ENCODE measurements around the gene CREB5. TPM values are rescaled to one million over a fixed set of nuclear protein-coding genes. Genes with fewer than 3 reads are reported as not detected.
"Not testable (repeated sequence)": the region's sequence is repeated elsewhere in the genome, so short reads cannot be mapped to it uniquely, and the experiment has no call there.

CREB5 gene
- total RNA-seq, 2 donors from 2014 or later: 7.7 to 11.6 TPM

- ATAC-seq: no peak
- intact Hi-C loops (cut with DNase I): no loop called here
- DNase-seq: no peak
Measured at GRCh38 chr7:28815928-28816373, 403.6 kb downstream of the CREB5 start.

DNA sequence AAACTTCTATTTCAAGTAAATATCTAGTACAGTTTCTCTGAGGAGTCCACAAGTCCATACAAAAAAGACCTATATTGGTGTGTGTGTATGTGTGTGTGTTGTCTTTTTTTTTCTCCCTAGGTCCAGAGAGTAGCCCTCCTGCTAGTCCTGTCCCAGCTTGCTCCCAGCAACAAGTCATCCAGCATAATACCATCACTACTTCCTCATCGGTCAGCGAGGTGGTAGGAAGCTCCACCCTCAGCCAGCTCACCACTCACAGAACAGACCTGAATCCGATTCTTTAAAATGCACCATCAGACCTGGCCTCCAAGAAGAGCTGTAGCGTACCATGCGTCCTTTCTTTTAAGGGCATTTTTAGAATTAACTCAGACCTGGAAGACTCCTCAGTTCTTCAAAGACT, 406.7 kb downstream of the CREB5 start:
- DNase-seq (no peak), ATAC-seq (no peak)
- intact Hi-C loops (cut with DNase I): no loop called here

DNA sequence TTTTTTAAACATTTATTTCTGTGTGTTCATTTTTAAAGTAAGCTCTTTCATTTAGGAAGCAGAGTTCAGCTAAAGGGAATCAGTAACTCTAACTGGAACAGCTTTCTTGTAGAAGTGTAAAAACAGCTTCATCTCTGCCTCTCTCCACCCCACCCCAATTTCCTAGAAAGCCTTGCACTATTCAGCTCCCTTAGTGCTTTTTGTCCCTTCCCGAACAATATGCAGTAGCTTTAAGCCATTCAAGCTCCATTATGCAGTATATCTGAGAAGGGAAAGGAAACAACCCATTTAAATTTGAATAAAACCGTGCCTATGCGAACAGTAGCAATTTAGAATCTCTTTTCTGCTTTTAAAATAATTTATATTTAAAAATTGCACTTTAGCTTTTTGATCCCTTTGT, 411.3 kb downstream of the CREB5 start:
- no peak for DNase-seq
- intact Hi-C loops (cut with DNase I): no loop called here
- ATAC-seq: no peak

GRCh38 chr7:28825817-28826448, 413.6 kb downstream of the CREB5 start:
- intact Hi-C loops (cut with DNase I); ATAC-seq; DNase-seq: not testable (repeated sequence)

DNA sequence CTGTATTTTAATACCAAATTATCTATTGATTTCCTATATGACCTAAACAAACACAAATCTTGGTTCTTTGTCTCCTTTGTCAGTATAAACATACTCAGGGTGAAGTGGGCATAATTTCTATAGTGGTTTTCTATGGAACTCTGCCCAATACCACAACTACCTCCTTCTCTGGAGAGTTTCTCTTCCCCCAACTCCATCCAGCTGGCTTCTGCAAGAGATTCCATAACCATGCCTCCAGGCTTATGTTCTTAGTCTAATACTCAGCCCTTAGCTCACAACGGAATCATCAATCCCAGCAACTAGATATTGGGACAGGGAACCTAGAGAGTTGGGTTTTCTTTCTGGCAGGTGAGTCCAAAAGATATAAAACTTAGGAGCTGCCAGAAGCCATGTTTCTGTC, 418.5 kb downstream of the CREB5 start:
- ATAC-seq (no peak), DNase-seq (no peak)
- intact Hi-C loops (cut with DNase I): no loop called here

DNA sequence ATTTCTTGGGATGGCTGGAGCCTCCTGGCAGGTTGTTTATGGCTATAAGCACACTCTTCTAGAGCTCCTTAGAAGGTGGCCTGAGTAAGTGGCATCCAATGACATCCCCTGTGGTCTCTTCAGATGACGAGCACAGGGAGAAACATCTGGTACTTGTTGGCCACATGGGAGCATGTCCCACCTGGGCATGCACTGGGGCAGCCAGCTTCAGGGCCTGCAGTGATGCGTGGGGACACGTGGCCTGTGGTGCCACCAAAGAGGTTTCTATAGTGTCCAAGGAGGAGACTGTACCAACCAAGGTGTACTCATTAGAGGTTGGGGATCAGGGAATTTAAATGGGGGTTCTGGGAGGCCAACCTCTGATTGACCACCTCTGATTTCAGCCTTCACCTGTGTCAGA, 420.4 kb downstream of the CREB5 start:
- ATAC-seq (no peak), DNase-seq (no peak)
- intact Hi-C loops (cut with DNase I): no loop called here

DNA sequence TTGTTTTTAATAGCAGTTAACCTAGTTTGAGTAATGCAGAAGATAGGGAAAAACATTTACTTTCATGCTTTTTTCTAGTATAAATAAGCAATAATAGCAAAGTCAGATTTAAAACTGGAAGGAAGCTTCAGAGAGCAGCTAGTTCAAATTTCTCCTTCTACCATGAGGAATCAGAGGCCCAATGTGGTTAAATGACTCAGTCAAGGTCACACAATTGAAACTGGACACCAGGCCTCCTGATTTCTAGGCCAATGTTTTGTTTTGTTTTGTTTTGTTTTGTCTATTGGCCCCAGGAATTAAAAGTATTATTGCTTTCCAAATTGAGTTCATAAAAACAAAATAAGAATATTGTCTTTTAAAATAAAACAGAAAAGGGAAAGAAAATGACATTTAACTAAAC, 423.5 kb downstream of the CREB5 start:
- no peak for DNase-seq
- no peak for ATAC-seq
- intact Hi-C loops (cut with DNase I): no loop called here

DNA sequence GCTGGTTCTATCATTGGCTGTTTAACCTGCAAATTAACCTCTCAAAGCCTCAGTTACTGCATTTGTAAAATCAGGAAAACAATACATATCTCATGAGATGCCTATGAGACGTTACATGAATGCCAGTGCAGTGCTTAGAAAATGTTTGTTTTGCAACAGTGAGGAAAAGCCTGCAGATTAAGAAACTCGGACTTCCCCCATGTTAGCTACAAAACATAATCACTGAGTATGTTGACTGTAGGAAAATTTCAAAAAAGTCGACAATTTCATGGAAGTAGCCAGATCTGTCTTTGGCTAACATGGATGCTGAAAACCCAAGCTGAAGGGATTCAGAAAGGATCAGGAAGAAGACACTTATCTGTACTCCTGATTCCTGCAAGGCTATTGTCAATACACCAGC, 424.4 kb downstream of the CREB5 start:
- ATAC-seq: no peak
- DNase-seq: no peak
- intact Hi-C loops (cut with DNase I): no loop called here

DNA sequence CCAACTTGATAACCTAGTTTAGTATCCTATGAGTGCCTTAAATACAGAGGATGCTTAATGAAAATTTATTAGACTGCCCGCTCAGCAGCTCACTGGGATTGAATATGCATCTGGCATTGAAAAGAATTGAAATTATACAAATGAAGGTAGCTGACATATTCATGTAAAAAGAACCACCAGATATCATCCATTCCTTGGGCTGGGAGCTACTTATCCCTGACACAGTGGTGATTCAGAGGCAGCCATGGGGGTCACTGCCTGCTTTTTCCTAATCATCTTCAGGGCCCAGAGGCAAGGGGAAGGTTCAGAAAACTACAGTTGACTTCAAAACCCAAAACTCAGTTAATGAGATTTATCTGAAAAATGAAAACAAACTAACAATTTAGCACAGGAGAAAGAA, 424.9 kb downstream of the CREB5 start:
- intact Hi-C loops (cut with DNase I): no loop called here
- no peak for DNase-seq
- no peak for ATAC-seq

GRCh38 chr7:28840592-28840995, 428.3 kb downstream of the CREB5 start:
- no peak for DNase-seq
- no peak for ATAC-seq
- intact Hi-C loops (cut with DNase I): no loop called here

DNA sequence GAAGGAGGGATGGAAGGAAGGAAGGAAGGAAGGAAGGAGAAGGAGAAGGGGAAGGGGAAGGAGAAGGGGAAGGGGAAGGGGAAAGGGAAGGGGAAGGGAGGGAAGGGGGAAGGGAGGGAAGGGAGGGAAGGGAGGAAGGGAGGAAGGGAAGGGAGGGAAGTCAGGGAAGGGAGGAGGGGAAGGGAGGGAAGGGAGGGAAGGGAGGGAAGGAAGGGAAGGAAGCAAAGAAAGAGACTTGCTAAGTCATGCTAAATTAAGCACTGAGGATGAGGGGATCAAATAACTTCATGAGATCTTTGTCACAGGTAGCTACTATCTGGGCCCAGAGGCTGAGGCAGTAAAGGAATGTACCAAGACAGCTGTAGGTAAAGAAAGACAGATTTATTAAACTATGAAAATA, 429.4 kb downstream of the CREB5 start:
- intact Hi-C loops (cut with DNase I): no loop called here
- ATAC-seq (no peak), DNase-seq (no peak)

DNA sequence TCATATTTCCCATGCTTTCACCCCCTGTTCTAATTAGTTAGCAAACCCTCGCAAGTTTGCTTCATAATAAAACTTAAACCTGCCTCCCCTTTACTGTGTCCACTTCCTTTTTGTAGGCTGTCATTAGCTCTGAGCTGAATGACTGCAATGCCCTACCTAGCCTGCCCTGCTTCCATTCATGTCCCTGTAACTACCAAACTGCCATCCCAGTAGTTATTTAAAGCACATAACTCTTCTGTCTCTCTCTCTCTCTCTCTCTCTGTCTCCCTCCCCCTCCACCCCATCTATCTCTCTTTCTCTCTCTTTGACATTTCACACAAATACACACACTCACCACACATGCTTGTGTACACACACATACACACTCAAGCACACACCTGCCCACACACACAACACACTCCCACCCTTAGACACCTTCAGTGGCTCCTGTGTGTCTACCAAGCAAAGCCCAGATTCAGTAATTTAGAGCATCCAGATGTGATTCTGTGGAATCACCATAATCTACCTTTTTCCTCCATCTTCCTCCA, 430.5 kb downstream of the CREB5 start:
- DNase-seq (no peak), ATAC-seq (no peak)
- intact Hi-C loops (cut with DNase I): no loop called here

DNA sequence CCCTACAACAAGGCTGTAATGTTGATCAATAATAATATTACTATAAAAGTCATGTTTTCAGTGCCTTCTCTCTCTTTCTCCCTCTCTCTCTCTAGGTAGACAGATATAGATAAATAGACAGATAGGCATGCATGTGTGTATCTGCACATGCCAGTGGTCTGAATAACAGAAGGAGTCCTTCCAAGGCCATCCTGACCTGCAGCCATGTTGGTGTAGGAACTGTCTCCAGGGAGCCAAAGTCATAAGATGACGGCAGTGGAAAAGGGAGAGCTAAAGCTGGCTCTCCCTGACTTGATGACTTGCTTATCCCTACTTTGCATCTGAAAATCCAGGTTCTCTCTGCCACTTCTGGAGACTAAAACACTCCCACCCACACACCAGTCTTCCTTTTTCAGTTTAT, 432.8 kb downstream of the CREB5 start:
- intact Hi-C loops (cut with DNase I): no loop called here
- ATAC-seq (no peak), DNase-seq (no peak)

DNA sequence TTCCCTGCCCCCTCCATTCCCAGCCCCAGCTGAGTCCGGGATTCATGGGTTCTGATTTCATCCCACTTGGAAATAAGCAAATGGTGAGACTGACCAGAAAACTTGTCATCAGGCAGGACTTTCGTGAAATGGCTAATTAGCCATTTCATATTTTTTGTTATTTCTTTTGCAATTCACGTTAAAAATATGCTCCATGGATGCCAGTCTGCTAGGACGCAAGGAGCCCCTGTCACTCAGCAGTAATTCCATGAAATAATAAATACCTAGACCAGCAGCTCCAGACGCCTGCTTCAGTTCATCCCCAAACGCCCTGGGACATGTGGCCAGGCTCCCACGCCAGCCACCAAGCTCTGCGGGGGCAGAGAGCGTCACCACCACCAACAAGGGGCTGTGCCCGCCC, 434.9 kb downstream of the CREB5 start:
- ATAC-seq (no peak), DNase-seq (no peak)
- intact Hi-C loops (cut with DNase I): no loop called here

- ATAC-seq (peak in 1 of 2 donors; percentile 42), DNase-seq (peak; percentile 31)
- intact Hi-C loops (cut with DNase I): no loop called here
Measured at GRCh38 chr7:28847681-28848080, 435.4 kb downstream of the CREB5 start.

GRCh38 chr7:28848906-28849305, 436.6 kb downstream of the CREB5 start:
- DNase-seq: no peak
- ATAC-seq: no peak
- intact Hi-C loops (cut with DNase I): no loop called here

GRCh38 chr7:28850699-28851098, 438.4 kb downstream of the CREB5 start:
- intact Hi-C loops (cut with DNase I): loop anchor here (5.0 to 10.0 kb wide), 2 partner anchors 226 to 463 kb away; no protein-coding TSS in a partner anchor
- no peak for ATAC-seq
- no peak for DNase-seq

GRCh38 chr7:28853150-28853549, 440.8 kb downstream of the CREB5 start:
- DNase-seq (no peak), ATAC-seq (no peak)
- intact Hi-C loops (cut with DNase I): loop anchor here (2.0 to 10.0 kb wide), 3 partner anchors 228 to 552 kb away; no protein-coding TSS in a partner anchor

GRCh38 chr7:28853834-28854749, 441.8 kb downstream of the CREB5 start:
- DNase-seq (peak; percentile 81), ATAC-seq (peak; percentile 97 to 98)
- intact Hi-C loops (cut with DNase I): loop anchor here (2.0 to 10.0 kb wide), 3 partner anchors 229 to 553 kb away; no protein-coding TSS in a partner anchor

DNA sequence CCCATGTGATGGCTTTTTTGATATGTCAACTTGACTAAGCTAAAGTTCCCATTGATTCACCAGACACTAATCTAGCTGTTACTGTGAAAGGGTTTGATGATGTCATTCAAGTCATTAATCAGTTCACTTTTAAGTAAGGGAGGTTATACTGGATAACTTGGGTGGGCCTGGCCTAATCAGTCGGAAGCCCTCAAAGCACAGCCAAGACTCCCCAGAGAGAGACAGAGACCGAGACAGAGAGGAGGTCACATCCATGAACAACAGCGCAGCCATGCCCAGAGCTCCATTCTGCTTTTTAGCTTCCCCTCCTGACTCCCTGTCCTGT, 442.4 kb downstream of the CREB5 start:
- DNase-seq (no peak), ATAC-seq (no peak)
- intact Hi-C loops (cut with DNase I): loop anchor here (5.0 to 10.0 kb wide), 2 partner anchors 230 to 467 kb away; no protein-coding TSS in a partner anchor

Measured in left cardiac atrium (tissue), 4 donors.